Lung (tissue), 12 donors: Measurements from ENCODE around the gene GXYLT2. TPM values are rescaled to one million over a fixed set of nuclear protein-coding genes. Genes with fewer than 3 reads are reported as not detected.

ENCODE experiments used
- ATAC-seq: fragments of 200-7000 bp; cut with Tn5 transposase; one replicate; pipeline ENCODE4 v1.9.1; 2020; ENCODE audit warnings: moderate number of reproducible peaks; ENCODE audit not compliant: insufficient read depth, low FRiP score
- DNase-seq, 3 donors: peaks; one replicate each; pipeline ENCODE4 v3.0.0-alpha.2; 2013 to 2017
- H3K27ac ChIP-seq, 2 donors: one replicate each; pipeline ENCODE4 v1.5.1; 2013; ENCODE audit warnings: mild to moderate bottlenecking in 2 of 2, moderate library complexity in 2 of 2, control low read depth in 1 of 2, inconsistent platforms in 1 of 2, low read depth in 1 of 2, low read length in 1 of 2
- H3K27me3 ChIP-seq, 3 donors: one replicate each; pipeline ENCODE4 v1.5.1; 2013; ENCODE audit warnings: low read length in 2 of 3; ENCODE audit not compliant: control insufficient read depth in 3 of 3, insufficient read depth in 3 of 3
- H3K36me3 ChIP-seq, 4 donors: one replicate each; pipeline ENCODE4 v1.5.1; 2013; ENCODE audit warnings: low read length in 4 of 4, mild to moderate bottlenecking in 1 of 4, moderate library complexity in 1 of 4; ENCODE audit not compliant: control insufficient read depth in 4 of 4, insufficient read depth in 4 of 4
- H3K4me1 ChIP-seq, 5 donors: one replicate each; pipeline ENCODE4 v1.5.1; 2013; ENCODE audit warnings: low read length in 5 of 5, mild to moderate bottlenecking in 2 of 5, moderate library complexity in 1 of 5; ENCODE audit not compliant: control insufficient read depth in 5 of 5, insufficient read depth in 5 of 5
- H3K4me3 ChIP-seq: one replicate; pipeline ENCODE4 v1.5.1; 2013; ENCODE audit warnings: mild to moderate bottlenecking, control low read depth, moderate library complexity
- H3K9ac ChIP-seq, 2 donors: one replicate each; pipeline ENCODE4 v1.5.1; 2013; ENCODE audit warnings: low read length in 2 of 2, control low read depth in 1 of 2; ENCODE audit not compliant: insufficient read depth in 1 of 2
- H3K9me3 ChIP-seq, 4 donors: one replicate each; pipeline ENCODE4 v1.5.1; 2013; ENCODE audit warnings: low read length in 3 of 4, mild to moderate bottlenecking in 1 of 4, moderate library complexity in 1 of 4; ENCODE audit not compliant: control insufficient read depth in 4 of 4, insufficient read depth in 3 of 4
- WGBS, 2 donors: extraction: QIAGEN DNeasy Blood & Tissue Kit; methylation state at CpG; one replicate each; pipeline ENCODE4 v1.1.7; 2013; 5-methylcytosine and 5-hydroxymethylcytosine counted together
- polyA plus RNA-seq, 2 donors: library from polyadenylated mRNA; stranded (reverse); fragments of 200-250 nt; gene quantifications; one replicate each; pipeline ENCODE4 v1.2.1, GENCODE V29; 2013
- total RNA-seq, 2 donors: library from RNA; depleted of rRNA in 1 of 2; stranded (reverse); fragments of >200 nt in 1 of 2; gene quantifications; one replicate each; pipeline ENCODE4 v1.2.1, GENCODE V29; 2014 to 2021
- TF ChIP-seq, protein P1 (sequence below): IDR thresholded peaks from 2 replicates; pipeline ENCODE4 v1.5.1; 2012; ENCODE audit warnings: mild to moderate bottlenecking; ENCODE audit errors: control extremely low read depth, extremely low read depth
- donor health status: control.
- donor health status: control.
- donor health status: Bipolar disorder and iron deficiency.
- donor health status: healthy.
- donor health status: DM: yes; HTN: yes; CAD: no.

The GXYLT2 gene
- total and polyA plus RNA-seq, 4 donors: 0.52 to 46.8 (median 4.8) TPM

DNA sequence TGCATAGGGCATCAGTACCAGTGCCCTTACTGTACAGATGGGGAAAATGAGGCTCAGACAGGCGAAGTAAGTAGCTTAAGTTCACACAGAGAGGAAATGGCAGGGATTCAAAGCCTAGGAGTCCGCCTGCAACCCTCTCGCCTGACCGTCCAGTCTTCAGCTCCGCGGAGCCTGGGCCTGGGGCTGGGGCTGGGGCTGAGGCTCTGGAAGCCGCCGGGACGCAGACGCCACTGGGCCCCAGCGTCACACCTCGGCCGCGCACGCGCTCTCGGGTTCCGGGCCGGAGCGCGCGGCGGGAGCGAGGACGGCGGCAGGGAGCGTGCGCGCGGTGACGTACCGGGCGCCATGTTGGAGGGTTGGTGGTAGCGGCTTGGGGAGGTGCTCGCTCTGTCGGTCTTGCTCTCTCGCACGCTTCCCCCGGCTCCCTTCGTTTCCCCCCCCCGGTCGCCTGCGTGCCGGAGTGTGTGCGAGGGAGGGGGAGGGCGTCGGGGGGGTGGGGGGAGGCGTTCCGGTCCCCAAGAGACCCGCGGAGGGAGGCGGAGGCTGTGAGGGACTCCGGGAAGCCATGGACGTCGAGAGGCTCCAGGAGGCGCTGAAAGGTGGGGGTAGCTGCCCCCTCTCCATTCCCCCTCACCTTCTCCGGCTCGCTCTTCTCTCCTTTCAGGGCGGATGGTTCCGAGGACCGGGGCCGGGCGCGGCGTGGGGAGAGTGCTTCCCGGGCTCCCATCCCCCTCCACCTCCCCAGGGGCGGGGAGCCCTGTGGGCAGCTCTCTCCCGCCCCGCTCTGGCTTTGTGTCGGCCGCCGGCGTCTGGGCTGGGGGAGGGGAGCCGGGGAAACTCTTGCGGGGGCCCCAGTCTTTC lies 108.9 kb downstream of the GXYLT2 start, which contains the start of gene PPP4R2:
Gene PPP4R2 (plus strand): TSS at position 339 of the 861 bp plus-strand sequence. CDS start 227 bp downstream, at position 566.
- Histone ChIP-seq H3K4me3 (peak within 1 kb of the TSS; percentile 98), H3K9me3 (no peaks in the 10 kb centered on the region), H3K27me3 (no peaks in the 10 kb centered on the region), H3K4me1 (peaks cover 4 to 23% (median 9%) of the 10 kb centered on the region in 5 donors), H3K9ac (peak within 1 kb of the TSS; percentile 83 to 95), H3K36me3 (peaks cover 0 to 10% (median 4%) of the 10 kb centered on the region in 4 donors), H3K27ac (peak within 1 kb of the TSS; percentile 87 to 99)
- peak; percentile 98 for ATAC-seq
- DNase-seq: peak; percentile 93 to 95 (median 93)
- TF ChIP-seq, protein P1, sequence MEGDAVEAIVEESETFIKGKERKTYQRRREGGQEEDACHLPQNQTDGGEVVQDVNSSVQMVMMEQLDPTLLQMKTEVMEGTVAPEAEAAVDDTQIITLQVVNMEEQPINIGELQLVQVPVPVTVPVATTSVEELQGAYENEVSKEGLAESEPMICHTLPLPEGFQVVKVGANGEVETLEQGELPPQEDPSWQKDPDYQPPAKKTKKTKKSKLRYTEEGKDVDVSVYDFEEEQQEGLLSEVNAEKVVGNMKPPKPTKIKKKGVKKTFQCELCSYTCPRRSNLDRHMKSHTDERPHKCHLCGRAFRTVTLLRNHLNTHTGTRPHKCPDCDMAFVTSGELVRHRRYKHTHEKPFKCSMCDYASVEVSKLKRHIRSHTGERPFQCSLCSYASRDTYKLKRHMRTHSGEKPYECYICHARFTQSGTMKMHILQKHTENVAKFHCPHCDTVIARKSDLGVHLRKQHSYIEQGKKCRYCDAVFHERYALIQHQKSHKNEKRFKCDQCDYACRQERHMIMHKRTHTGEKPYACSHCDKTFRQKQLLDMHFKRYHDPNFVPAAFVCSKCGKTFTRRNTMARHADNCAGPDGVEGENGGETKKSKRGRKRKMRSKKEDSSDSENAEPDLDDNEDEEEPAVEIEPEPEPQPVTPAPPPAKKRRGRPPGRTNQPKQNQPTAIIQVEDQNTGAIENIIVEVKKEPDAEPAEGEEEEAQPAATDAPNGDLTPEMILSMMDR: no peak
- WGBS, 2 donors: 1% methylated on average over 43 to 68 of the region's 75 CpGs

DNA sequence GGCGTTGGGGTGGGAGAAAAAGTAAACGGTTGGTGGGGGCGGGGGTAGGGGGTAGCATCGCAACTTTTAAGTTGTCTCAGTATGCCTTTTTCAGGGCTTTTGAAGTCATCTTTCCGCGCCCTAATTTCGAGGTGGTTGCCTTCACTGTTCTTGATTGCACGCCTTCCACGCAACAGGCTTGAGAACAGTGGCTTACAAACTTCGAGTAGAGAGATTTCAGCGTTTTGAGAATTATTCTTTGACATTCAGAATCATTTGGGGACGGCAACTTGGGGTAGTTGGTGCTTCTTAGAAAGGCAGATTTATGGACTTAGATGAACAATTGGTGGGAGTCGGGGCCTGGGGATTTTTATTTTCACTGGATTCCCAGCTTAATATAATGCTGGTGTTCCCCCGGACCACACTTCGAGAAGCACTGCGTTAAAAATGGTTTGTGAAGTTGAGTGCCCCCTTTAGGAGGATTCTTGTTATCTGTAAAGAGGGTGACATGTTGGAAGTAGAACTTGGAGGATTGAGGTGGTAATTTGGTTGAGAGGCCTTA lies 109.6 kb downstream of the GXYLT2 start:
- H3K4me3 ChIP-seq: peak overlapping the region; percentile 98
- DNase-seq: peak; percentile 53 to 87 (median 85)
- TF ChIP-seq, protein P1: no peak
- ATAC-seq: no peak
- peaks cover 4 to 23% (median 9%) of the 10 kb centered on the region in 5 donors for H3K4me1 ChIP-seq
- peak overlapping the region; percentile 80 to 99 for H3K27ac ChIP-seq
- 0 to 1% methylated on average over 16 of the region's 16 CpGs for WGBS, 2 donors
- H3K9ac ChIP-seq: peak overlapping the region; percentile 83 to 95
- H3K36me3 ChIP-seq: peaks cover 0 to 13% (median 5%) of the 10 kb centered on the region in 4 donors
- no peaks in the 10 kb centered on the region for H3K9me3 ChIP-seq
- H3K27me3 ChIP-seq: no peaks in the 10 kb centered on the region

DNA sequence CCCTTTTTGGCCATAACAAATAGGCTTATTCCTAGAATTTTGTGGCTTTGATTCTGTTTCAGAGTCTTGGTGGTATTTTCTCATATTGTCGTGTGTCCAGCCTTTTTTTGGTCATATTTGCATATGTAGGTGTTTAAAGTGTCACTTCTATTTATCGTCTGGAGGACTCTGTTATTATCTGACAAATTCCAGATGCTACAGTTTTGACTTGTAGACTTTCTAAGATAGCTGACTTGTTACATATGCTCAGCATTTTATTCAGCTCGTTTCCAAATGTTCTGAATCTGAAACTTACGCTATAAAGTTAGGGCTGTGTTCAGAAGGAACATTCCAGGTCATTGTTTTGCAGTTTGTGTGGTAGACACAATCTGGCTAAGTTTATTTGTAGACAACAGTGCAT lies 110.6 kb downstream of the GXYLT2 start:
- H3K27ac ChIP-seq: peak overlapping the region in 1 of 2 donors; percentile 61
- TF ChIP-seq, protein P1: no peak
- peak in 2 of 3 donors; percentile 44 to 61 for DNase-seq

More for the DNA sequence above, 110.6 kb downstream of the GXYLT2 start:
- no peaks in the 10 kb centered on the region for H3K27me3 ChIP-seq
- peaks cover 0 to 13% (median 6%) of the 10 kb centered on the region in 4 donors for H3K36me3 ChIP-seq
- H3K4me3 ChIP-seq: no peak overlapping the region
- H3K4me1 ChIP-seq: peaks cover 4 to 23% (median 9%) of the 10 kb centered on the region in 5 donors
- H3K9me3 ChIP-seq: no peaks in the 10 kb centered on the region
- peak overlapping the region; percentile 19 to 95 for H3K9ac ChIP-seq
- 32 to 54% methylated on average over 4 of the region's 4 CpGs for WGBS, 2 donors
- ATAC-seq: no peak
